Inflammatory macrophage treated with lipopolysaccharide for 4 hours (primary cell): ENCODE measurements around the gene TGIF1.
"Not testable (repeated sequence)": the region's sequence is repeated elsewhere in the genome, so short reads cannot be mapped to it uniquely, and the experiment has no call there.

Experiments used
- DNase-seq: peaks from one replicate; pipeline ENCODE4 v3.0.0-alpha.2; 2020

Gene TGIF1

GRCh38 chr18:3457261-3457724 is 7.3 kb downstream of the TGIF1 start:
- no peak for DNase-seq

- no peak for DNase-seq
Observed at GRCh38 chr18:3458378-3458777, 8.4 kb downstream of the TGIF1 start.

GRCh38 chr18:3458952-3459853 is 9.2 kb downstream of the TGIF1 start:
- peak; percentile 56 for DNase-seq

DNA sequence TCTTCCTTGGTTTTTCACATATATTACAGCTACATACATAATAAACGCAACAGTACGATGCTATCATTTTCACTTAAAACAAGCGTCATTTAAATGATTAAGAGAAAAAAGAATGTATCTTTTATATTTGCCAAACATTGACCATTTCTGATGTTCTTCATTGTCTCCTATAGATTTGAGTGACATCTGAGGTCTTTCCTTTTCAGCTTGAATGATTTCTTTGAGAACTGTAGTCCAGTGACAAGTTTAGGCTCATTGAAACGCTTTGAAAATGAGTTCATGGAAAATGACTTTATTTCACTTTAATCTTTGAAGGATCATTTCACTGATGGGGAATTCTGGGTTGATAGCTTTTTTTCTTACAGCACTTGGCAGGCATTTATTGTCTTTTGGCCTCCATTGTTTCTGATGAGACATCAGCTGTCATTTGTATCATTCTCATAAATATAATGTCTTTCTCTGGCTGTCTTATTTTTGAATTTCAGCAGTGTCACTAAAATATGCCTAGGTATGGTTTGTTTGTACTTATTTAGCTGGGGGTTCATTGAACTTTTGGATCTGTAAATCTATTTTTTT is 10.9 kb downstream of the TGIF1 start:
- DNase-seq: no peak

DNA sequence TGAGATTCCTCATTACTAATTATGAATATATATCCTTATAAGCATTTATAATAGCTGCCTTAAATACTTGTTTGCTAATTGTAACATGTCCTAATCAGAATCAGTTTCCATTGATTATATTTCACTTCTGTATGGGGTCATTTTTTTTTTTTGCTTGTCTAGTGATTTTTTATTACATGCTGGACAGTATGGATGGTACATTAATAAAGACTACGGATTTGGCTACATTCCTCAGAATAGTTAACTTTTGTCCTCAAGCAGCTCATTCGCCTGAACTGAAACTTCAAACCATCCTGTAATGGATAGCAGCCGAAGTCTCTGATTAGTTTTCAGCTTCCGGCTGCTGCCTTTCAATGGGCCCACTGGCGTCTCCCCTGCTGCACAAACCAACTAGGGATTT is 11.7 kb downstream of the TGIF1 start:
- no peak for DNase-seq

DNA sequence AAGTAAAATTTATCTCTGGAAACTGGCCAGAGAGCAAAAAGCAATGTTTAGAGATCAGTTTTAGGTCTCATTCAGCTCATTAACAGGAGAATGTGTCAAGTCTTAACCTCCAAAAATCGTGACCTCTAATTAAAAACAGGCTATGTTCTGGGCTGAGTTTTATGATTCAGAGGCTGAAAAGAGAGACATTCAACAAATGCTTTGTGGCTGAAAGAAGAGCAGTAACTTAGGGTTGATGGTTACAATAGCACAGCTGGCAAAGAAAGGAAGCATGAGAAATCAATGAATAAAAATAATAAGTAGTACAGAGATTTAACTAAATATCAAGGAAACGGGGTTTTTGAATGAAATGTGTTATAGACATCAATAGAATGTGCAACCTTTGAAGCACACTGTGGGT is 13.1 kb downstream of the TGIF1 start:
- no peak for DNase-seq

DNA sequence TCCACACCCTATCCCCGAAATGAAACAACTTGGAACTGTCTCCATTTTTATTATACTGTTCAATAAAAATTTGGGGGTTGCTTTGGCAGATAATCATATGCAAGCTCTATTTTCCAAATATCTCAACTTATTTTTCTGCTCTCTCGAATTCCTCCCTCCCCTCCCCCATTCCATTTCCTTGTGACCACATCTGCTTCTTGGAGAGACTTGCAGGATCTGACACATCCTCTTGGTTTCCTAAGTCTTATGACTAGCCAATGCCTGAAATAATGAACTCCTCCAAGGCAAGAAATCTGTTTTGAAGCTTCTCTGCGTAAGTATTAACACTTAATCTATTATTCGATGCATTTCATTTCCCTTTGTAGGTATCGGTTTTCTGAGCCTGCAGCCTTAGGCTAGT is 16.1 kb downstream of the TGIF1 start:
- peak; percentile 77 for DNase-seq

- peak; percentile 43 for DNase-seq
Observed at GRCh38 chr18:3466872-3467271, 16.9 kb downstream of the TGIF1 start.

DNA sequence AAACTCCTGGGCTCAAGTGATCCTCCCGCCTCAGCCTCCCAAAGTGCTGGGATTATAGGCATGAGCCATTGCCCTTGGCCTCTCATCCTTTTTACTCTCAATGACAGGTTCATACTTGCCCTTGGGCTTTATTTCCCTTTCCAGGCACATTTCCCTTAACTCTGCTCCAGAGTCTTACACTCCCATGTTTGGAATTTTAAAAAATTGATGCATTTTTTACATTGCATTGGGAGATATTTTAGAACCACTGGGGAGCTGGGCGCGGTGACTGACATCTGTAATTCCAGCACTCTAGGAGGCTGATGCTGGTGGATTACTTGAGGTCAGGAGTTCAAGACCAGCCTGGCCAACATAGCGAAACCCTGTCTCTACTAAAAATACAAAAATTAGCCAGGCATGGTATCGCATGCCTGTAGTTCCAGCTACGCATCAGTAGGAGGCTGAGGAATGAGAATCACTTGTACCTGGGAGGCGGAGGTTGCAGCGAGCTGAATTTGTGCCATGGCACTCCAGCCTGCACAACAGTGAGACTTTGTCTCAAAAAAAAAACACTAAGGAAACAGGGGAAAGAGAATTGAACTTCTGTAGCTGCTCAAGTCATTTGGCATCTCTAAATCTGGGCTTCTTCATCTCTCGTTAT is 18.2 kb downstream of the TGIF1 start:
- DNase-seq: no peak

- DNase-seq: peak; percentile 90
Observed at GRCh38 chr18:3468833-3469232, 18.9 kb downstream of the TGIF1 start.

DNA sequence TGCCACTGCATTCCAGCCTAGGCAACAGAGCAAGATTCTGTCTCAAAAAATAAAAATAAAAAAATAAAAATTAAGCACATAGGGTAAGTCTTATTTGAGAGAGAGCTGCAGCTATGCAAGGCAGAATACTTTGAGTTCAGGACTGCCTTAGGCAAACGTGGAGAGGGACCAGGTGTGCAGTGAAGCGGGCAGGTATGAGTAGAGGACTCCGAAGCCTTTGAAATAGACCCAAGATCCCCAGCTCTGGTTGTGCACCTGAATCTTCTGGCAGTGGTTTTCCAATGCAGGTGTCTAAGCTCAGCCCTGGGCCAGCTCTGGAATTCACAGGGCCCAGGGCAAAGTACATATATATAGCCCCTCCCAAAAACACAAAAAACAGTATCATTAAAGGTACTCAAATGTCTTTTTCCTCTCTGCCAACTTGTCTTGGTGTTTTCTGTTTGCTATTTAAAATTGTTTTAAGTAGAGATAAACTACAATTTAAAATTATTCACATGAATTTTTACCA is 21.2 kb downstream of the TGIF1 start:
- DNase-seq: no peak

DNA sequence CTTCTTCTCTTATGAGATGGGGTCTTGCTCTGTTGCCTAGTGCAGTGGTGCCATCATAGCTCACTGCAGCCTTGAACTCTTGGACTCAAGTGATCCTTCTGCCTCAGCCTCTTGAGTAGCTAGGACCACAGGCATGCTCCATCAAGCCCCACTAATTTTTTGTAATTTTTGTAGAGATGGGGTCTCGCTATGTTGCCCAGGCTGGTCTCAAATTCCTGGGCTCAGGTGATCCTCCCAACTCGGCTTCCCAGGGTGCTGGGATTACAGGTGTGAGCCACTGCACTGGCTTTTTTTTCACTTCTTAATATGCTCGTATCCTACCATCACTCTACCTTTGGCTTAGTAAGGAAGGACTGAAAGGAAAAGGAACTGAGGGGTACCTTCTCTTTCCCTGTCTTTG is 22.1 kb downstream of the TGIF1 start:
- DNase-seq: not testable (repeated sequence)

- peak; percentile 36 for DNase-seq
Observed at GRCh38 chr18:3472681-3473544, 22.9 kb downstream of the TGIF1 start.

GRCh38 chr18:3478262-3478978 is 28.4 kb downstream of the TGIF1 start:
- peak; percentile 86 for DNase-seq

DNA sequence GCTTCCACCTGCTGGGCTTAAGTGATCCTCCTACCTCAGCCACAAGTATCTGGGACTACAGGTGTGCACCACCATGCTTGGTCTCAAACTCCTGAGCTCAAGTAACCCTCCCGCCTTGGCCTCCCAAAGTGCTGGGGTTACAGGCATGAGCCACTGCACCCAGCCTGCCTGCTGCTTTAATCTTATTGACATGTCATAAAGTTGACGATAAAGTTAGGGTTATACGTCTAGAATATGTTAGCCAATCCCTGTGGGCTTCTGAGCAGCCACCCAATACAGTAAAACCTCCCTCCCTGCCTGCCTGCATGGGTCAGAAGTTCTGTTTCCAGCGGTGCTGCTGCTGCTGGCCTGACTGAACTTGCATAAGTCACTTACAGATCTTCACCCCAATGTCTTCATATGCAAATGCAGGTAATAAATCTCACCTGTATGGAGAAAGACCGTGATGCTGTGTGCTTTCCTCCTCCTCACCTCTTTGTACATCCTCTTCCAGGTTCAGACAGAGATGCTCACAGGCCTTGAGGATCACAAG is 30.1 kb downstream of the TGIF1 start:
- DNase-seq: no peak

DNA sequence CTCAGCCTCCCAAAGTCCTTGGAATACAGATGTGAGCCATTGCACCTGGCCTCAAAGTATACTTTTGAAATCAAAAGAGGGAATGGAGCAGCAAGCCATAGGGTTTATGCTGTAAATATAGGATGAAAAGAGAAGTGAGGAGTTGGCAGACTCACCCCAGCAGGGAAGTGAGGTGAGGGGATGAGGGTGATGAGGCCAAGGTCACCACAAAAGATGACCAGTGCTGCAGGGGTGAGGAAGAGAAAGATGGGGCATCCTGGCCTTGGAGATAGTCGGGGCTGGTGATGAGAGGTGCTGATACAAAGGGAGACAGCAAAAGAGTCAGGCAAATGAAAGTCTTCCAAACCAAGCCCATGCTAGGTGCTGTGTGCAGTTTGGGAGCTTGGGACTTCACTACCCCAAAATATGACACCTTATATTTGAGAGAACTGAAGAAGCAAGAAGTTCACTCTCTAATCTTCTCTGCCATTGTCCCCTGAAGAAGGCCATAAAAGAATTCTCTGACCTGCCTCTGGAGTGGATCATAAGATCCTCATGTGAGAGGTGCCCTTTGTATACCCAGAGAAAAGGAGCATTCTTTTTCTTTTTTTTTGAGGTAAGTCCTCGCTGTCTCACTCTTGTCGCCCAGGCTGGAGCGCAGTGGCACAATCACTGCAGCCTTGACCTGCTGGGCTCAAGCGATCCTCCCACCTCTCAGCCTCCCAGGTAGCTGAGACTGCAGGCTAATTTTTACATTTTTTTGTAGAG is 31.0 kb downstream of the TGIF1 start:
- no peak for DNase-seq

GRCh38 chr18:3481696-3482210 is 31.8 kb downstream of the TGIF1 start:
- peak; percentile 32 for DNase-seq

GRCh38 chr18:3482258-3482657 is 32.3 kb downstream of the TGIF1 start:
- no peak for DNase-seq

- DNase-seq: no peak
Observed at GRCh38 chr18:3485153-3486149, 35.5 kb downstream of the TGIF1 start.
